ENCODE measurements around the gene PRKG1.
"Not testable (repeated sequence)": the region's sequence is repeated elsewhere in the genome, so short reads cannot be mapped to it uniquely, and the experiment has no call there.

GRCh38 chr10:51276097-51276496 lies 201.8 kb downstream of the PRKG1 start:
- TF ChIP-seq CTCF (IDR thresholded peaks at IDR 0.05; ENCODE audit: low read depth, low read length, poor library complexity, severe bottlenecking); EZH2phosphoT487 (IDR thresholded peaks at IDR 0.05; ENCODE audit: borderline replicate concordance, low read length): not testable (repeated sequence)
